Bronchial epithelial cell (primary cell): ENCODE data around the gene EGF. TPM values are rescaled to one million over a fixed set of nuclear protein-coding genes. Genes with fewer than 3 reads are reported as not detected.

Source experiments
- DNase-seq: peaks from one replicate; pipeline ENCODE4 v3.0.0-alpha.2; 2010; ENCODE audit warnings: low read depth
- FAIRE-seq: peaks from 2 replicates; lab custom pipeline; 2011; peaks lifted over from hg19 to GRCh38; lab: Jason Lieb, UNC
- H3K27me3 ChIP-seq: 2 replicates; pipeline ENCODE4 v1.5.1; 2011; ENCODE audit warnings: low read length; ENCODE audit not compliant: control insufficient read depth, insufficient read depth
- H3K36me3 ChIP-seq: 2 replicates; pipeline ENCODE4 v1.5.1; 2011; ENCODE audit warnings: low read length; ENCODE audit not compliant: control insufficient read depth, insufficient read depth
- H3K4me3 ChIP-seq: 2 replicates; pipeline ENCODE4 v1.5.1; 2011; ENCODE audit warnings: mild to moderate bottlenecking, low read depth, low read length, control low read depth
- CTCF ChIP-seq: IDR thresholded peaks from 2 replicates; pipeline ENCODE4 v1.5.1; 2011; ENCODE audit warnings: mild to moderate bottlenecking, moderate library complexity, low read length, control low read depth, inconsistent platforms; ENCODE audit not compliant: insufficient read depth, severe bottlenecking
- total RNA-seq: library from RNA; depleted of rRNA; stranded (reverse); fragments of >200 nt; gene quantifications from 2 replicates; pipeline ENCODE4 v1.2.1, GENCODE V29; 2014

EGF gene
- total RNA-seq, 1 donor from 2014 or later = 1.1 TPM

- FAIRE-seq = no peak
- no peak for TF ChIP-seq CTCF
- no peaks in the 10 kb centered on the region for H3K36me3 ChIP-seq
These were observed 60.8 kb downstream of the EGF start for GRCh38 chr4:109973529-109973905.

GRCh38 chr4:109976189-109976588 is 63.5 kb downstream of the EGF start:
- Histone ChIP-seq H3K27me3 (no peaks in the 10 kb centered on the region), H3K36me3 (no peaks in the 10 kb centered on the region), H3K4me3 (no peak overlapping the region)
- DNase-seq = no peak
- no peak for FAIRE-seq
- no peak for TF ChIP-seq CTCF

More at GRCh38 chr4:109973529-109973905, 60.8 kb downstream of the EGF start:
- no peak overlapping the region for H3K4me3 ChIP-seq
- DNase-seq = no peak
- no peaks in the 10 kb centered on the region for H3K27me3 ChIP-seq

DNA sequence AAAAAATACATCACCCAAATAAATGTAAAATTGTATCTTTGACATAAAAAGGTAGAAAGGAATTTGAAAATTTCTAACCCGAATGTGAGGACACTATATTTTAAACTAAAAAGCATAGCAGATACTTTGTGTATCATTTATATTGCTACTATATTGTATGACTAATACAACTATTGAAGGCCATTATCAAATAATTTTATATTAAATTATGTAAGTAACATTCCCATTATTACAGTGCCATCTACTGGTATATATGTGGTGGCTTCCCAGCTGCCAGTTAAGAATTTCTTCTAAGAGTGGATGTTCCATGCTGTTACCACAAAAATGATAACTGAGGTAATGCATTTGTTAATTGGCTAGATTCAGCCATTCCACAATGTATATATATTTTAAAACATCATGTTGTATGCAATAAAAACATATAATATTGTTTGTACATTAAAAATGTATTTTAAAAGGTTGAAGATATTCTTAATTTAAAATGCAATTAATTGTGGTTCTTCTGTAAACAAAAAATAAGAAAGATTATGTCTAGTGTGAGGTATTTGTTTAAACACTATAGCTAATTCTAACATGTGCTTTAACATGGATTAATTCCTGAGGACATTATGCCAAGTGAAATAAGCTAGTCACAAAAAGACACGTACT is 65.3 kb downstream of the EGF start:
- H3K4me3 ChIP-seq = no peak overlapping the region
- DNase-seq (peak; percentile 64), FAIRE-seq (no peak)
- H3K36me3 ChIP-seq = no peaks in the 10 kb centered on the region
- peak; percentile 27 for TF ChIP-seq CTCF
- no peaks in the 10 kb centered on the region for H3K27me3 ChIP-seq

- no peak for DNase-seq
- no peak for FAIRE-seq
- TF ChIP-seq CTCF = no peak
- Histone ChIP-seq H3K4me3 (no peak overlapping the region), H3K27me3 (no peaks in the 10 kb centered on the region), H3K36me3 (no peaks in the 10 kb centered on the region)
These were observed 66.2 kb downstream of the EGF start for GRCh38 chr4:109978704-109979454.

DNA sequence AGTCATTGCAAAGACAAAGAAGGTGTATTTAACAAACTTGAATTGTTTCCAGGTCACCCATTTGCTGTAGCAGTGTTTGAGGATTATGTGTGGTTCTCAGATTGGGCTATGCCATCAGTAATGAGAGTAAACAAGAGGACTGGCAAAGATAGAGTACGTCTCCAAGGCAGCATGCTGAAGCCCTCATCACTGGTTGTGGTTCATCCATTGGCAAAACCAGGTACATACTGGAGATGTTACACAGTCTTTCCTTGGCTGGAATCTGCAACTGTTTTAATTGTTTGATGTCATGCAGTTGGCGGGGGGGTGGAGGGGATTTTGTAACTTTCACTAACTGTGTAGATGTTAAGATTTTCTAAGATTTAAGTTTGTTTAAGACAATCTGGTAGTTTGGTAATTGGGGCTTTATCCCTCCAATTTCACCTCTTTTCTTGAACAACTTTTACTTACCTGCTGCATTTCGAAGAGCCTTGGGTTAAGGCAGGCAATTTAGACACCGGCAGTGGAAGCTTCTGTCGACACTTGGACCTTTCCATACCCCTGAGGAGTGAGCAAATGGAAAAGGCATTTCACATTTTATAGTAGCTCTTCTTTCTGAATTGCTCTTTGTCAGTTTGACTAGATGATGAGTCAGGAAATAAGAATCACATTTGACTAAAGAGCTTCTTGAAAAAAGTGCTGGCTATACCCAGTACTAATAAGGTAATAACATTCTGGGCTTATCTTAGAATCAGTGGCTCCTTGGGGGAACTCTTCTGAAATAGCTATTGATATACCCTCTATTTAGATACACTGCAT is 67.4 kb downstream of the EGF start:
- H3K36me3 ChIP-seq = no peaks in the 10 kb centered on the region
- peak; percentile 85 for DNase-seq
- H3K27me3 ChIP-seq = no peaks in the 10 kb centered on the region
- FAIRE-seq = no peak
- TF ChIP-seq CTCF = no peak
- no peak overlapping the region for H3K4me3 ChIP-seq
